Islet precursor cell (in vitro differentiated cells): Measurements from ENCODE around the gene CRTC1.
A peak's percentile ranks its signal among the peaks of the same experiment; 100 is the strongest.
"Not testable (repeated sequence)": the region's sequence is repeated elsewhere in the genome, so short reads cannot be mapped to it uniquely, and the experiment has no call there.

ENCODE experiments used
- DNase-seq: peaks from one replicate; pipeline ENCODE4 v3.0.0-alpha.2; 2018

Gene CRTC1

DNA sequence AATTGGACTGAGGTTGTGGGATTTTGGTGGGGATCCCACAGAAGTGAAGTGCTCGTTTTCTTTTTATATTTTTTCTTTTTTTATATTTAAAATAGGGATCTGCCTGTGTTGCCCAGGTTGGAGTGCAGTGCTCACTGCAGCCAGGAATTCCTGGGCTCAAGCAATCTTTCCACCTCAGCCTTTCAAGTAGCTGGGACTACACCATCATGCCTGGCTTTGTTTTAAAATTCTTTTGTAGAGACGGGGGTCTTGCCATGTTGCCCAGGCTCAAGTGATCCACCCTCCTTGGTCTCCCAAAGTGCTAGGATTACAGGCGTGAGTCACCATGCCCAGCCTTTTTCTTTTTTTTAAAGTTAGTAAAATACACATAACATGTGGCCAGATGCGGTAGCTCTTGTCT lies 20.6 kb downstream of the CRTC1 start:
- DNase-seq, result no peak

DNA sequence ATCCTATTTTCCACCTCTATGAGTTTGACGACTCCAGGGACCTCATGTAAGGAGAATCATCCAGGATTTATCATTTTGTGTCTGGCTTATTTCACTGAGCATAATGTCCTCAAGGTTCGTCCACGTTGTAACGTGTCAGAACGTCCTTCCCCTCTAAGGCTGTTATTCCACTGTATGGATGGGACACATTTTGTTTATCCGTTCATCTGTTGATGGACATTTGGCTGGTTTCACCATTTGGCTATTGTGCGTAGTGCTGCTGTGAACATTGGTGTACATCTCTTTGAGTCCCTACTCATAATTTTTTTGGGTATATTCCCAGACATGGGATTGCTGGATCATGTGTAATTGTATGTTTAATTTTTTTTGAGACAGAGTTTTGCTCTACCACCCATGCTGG lies 21.5 kb downstream of the CRTC1 start:
- DNase-seq, result no peak

DNA sequence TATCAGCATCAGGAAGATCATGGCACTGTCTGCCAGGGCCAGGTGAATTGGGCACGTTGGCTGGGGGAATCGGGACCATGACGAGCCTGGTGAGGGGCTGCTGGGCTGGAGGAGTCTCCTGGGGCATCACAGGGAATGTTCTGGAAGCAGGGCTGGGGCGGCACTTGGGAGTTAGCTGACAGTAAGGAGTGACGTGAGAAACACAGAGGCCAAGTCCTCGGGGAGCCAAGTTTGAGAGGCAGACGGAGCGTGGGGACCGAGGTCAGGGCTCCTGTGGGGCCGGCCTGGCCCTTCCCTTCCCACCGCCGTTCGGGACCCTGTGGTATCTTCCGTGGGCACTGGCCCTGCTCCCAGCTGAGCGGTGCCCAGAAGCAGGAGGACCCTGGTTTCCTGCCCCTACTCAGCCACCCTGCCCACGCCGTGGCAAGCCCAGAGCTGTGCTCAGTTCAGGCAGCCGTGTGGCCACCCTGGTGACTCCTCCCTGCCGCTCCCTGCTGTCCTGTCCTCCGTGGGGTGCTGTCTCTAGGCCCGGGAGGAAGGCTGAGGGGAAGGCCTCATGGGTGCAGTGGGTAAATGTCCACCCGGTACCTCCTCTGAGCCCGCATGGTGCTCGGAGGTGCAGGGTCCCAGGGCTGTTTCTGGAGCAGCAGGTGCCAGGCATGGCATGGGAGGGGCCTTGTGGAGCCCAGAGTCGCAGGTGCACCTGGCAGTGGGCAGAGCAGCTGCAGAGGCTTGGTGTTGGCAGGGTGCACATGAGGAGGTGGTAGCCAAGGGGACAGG lies 25.2 kb downstream of the CRTC1 start:
- DNase-seq, result no peak

GRCh38 chr19:18709546-18709945 lies 26.1 kb downstream of the CRTC1 start:
- DNase-seq, result no peak

DNA sequence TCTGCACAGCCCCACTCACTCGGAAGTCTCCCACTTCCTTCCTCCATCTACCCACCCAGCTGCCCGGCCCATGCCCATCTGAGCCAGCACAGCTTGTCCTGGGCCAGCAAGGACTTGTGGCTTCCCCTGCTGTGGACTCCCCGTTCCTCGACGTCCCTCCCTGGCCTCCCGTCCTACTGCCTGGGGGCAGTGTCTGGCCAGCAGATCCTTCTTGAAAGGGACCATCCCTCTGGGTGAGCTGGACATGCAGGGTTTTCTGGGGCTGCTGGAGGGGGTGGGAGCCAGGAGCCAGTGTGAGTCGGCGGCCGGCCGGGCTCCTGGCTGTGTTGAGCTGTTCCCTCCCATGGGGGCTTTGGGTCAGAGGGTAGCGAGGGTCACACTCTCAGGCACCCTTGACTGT lies 26.7 kb downstream of the CRTC1 start:
- DNase-seq, result no peak

DNA sequence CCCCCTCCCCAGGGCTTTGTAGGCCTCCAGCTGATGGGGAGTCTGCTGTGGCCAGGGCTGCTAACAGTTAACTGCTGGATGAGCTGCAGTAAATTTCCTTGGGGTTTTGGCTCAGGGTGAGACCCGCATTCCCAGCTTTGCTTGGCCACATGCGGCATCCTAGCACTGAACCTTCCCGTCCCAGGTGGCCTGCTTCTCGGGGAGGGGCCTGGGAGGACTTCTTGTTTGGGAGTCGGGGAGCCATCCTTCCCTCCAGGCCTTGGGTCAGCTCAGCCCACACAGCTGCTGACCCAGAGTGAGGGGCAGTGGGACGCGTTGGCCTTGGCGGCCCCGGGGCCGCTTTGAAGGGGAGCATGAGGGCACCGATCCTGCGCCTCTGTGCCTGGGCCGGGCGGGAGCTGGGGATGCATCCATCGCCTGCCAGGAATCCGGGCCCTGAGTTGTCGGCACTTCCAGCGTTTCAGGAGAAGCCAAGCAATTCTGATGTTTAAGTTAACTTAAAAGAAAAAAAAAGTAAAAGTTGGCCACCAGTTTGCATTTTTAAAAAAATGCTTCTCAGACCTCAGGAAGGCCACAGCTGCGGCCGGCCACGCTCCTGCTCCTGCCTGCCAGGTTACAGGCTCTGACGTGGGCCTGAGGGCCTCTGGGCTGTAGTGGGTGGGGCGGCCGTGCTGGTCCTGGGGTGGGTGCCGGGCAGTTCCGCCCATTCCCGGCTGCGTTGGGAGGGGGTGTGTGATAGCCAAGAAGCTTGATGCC lies 27.7 kb downstream of the CRTC1 start:
- no peak for DNase-seq

DNA sequence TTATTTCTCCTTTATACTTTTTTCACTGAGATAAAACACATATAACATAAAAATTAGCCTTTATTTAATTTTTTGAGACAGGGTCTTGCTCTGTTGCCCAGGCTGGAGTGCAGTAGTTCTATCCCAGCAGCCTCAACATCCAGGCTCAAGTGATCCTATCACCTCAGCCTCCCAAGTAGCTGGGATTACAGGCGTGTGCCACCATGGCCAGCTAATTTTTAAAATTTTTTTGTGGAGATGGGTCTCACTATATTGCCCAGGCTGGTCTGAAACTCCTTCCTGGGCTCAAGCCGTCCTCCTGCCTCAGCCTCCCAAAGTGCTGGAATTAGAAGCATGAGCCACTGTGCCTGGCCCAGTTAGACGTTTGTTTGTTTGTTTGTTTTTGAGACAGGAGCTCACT lies 28.4 kb downstream of the CRTC1 start:
- no peak for DNase-seq

DNA sequence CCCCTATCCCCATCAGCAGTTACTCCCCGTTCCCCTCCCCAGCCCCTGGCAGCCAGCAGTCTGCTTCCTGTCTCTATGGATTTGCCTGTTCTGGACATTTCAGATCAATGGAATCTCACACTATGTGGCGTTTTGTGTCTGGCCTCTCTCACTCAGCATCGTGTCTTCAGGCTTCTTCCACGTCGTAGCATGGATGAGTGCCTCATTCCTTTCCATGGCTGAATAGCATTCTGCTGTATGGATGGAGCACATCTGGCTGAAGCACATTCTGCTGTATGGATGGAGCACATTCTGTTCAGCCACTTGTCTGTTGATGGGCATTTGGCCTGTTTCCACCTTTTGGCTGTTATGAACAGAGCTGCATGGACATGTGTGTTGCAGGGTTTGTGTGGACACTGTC lies 29.5 kb downstream of the CRTC1 start:
- peak; percentile 73 for DNase-seq

GRCh38 chr19:18713550-18714117 lies 30.2 kb downstream of the CRTC1 start:
- no peak for DNase-seq

GRCh38 chr19:18715416-18715815 lies 31.9 kb downstream of the CRTC1 start:
- no peak for DNase-seq

DNA sequence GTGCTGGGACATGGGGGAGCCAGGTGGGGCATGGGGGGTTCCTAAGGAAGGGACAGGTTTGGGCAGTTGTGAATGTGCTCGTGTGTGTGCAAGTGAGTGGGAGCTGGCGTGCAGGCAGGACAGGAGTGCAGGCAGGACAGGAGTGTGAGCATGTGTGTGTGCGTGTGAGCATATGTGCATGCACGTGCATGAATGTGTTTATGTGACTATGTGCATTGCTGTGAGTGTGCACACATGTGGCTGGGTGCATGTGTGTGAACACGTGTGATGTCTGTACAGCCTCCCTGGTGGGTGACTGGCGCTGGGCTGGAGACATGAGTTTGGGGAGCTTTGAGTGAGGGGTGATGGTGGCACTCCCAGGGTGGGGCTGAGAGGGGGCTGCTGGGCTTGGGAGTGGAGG lies 33.4 kb downstream of the CRTC1 start:
- no peak for DNase-seq

DNA sequence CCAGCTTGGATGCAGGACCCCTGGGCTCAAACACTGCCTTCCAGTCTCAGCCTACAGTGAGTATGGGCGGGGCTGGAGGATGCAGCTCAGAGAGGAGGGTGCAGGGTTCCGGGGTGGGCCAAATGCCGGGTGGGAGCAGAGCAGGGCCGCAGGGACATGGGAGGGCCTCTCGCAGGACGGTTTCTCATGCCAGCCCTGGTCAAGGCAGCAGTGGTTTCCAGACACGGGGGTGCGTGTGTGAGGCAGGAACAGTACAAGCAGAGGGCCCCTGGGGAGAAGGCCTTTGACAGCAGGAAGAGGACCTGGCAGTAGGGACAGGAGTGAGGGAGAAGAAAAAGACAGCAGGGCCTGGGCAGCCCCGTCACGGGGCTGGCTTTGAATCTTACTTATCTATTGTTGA lies 34.1 kb downstream of the CRTC1 start:
- no peak for DNase-seq

GRCh38 chr19:18718015-18718526 lies 34.6 kb downstream of the CRTC1 start:
- DNase-seq, result no peak

DNA sequence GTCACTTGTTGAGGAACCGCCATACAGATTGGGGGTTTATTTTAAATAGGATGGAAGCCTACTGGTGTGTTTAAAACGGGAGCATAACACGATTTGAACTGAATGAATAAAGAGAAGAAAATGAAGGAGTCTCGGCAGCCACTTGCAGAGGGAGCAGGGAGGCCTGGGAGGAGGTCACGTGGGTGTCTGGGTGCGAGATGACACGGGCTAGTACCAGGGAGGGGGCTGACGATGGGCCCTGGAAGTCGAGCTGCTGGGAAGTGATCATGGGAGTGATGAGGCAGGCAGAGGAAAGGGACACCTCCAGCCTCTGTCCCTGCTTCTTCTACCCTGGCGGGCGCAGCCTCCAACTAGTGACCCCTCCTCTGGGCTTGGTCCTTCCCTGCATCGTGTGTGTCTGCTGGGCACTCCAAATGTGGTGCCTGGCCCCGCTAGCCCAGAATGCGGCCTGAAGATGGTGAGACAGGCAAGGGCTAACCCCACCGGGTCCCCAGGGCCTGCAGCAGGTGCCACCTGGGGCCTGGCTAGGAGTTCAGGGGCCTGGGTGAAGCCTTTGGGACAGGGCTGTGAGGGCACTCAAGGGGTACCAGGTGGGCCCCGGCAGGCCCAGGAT lies 35.5 kb downstream of the CRTC1 start:
- no peak for DNase-seq

DNA sequence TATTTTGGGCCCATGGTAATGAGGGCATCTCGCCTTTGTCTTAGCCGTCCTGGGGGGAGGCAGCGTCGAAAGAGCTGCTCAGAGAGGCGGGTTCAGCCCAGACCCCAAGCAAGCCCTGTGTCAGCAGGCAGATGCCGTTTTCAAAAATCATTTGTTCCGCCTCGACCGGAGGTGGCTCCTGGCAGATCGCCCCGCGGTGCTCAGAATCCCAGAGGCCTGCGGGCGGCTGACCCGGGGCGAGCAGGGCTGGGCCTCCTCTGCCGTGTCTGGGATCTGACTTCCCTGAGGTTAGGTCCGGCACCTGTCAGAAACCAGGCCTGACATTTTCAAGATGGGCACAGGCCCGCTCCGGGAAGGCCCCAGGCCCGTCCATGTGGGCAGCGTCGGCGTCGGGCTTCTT lies 36.1 kb downstream of the CRTC1 start:
- no peak for DNase-seq

DNA sequence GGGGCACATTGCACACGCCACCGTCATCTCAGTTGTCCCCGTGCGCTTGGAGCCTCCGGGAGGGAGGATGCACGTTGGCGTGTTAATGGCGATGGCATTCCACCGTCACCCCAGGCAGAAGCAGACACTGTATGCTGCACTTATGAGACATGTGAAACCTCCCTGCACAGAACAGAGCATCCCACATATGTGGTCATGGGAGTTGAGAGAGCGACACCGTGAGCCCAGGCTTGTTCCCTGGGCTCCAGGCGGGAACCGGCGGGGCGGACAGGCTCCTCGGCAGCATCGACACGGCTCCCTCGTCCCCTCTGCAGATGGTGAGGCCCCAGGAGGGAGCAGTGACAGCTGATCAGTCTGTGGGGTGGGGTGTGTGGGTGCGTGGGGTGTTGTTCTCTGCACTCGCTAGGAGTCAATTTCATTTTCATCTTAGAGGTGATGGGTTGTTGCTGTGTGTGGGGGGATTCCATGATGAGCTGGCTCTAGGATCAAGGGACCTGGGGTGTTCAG lies 40.4 kb downstream of the CRTC1 start:
- DNase-seq, result no peak

DNA sequence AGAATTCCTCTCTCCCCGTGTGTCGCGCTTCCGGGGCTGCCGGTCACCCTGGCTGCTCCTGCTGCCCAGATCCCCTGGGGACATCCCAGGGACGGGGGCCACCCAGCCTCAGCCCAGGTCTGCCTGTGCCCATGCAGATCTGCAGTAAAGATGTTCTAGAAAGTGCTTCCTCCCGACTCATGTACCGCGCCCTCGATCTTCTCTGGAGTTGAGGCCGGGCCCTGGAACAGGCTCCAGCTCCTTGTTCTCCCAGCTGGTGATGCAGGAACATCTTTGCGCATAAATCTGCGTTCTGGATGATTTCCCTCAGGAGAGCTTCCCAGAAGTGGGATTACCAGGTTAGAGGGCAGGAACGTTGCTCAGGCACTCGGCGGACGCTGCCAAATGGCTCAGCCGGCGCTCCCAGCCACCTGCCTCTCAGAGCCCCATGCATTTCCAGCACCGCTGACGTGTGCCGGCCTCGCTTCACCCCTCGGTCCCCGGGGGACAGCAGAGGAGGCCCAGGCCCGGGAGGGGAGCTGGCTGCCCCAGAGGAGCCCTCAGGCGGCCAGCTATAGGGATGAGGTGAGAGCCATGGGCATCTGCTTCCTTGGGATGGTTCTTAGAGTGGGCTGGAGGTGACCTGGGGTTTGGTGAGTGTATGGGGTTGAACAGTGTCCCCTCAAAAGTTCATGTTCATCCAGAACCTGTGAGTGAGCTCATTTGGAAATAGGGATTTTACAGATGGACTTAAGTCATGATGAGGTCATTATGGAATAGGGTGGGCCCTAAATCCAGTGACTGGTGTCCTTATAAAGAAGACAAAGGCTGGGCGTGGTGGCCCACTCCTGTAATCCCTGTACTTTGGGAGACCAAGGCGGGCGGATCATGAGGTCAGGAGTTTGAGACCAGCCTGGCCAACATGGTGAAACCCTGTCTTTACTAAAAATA lies 42.6 kb downstream of the CRTC1 start:
- DNase-seq, result no peak

DNA sequence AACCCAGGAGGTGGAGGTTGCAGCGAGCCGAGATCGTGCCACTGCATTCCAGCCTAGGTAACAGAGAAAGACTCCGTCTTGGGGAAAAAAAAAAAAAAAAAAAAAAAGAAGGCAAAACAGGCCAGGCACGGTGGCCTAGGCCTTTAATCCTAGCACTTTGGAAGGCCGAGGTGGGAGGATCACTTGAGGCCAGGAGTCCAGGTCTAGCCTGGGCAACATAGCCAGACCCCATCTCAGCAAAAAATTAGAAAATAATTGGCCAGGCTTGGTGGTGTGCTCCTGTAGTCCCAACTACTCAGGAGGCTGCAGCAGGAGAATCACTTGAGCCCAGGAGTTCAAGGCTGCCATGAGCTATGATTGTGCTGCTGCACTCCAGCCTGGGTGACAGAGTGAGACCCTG lies 43.4 kb downstream of the CRTC1 start:
- DNase-seq, result no peak

GRCh38 chr19:18727602-18728001 lies 44.1 kb downstream of the CRTC1 start:
- not testable (repeated sequence) for DNase-seq

GRCh38 chr19:18729933-18730530 lies 46.6 kb downstream of the CRTC1 start:
- no peak for DNase-seq

GRCh38 chr19:18730885-18731513 lies 47.5 kb downstream of the CRTC1 start:
- DNase-seq, result no peak
